CD4-positive, alpha-beta T cell (primary cell): ENCODE measurements around the gene SNRNP25. TPM values are rescaled to one million over a fixed set of nuclear protein-coding genes. Genes with fewer than 3 reads are reported as not detected.

Experiments used
- ATAC-seq: fragments of 200-7000 bp; cut with Tn5 transposase; one replicate; pipeline ENCODE4 v1.10.0; 2022; ENCODE audit warnings: mild to moderate bottlenecking; ENCODE audit not compliant: poor library complexity
- CTCF ChIA-PET: fragments of 350-600 bp; sonication (Branson Sonifier 250); formaldehyde crosslinking; loops from one replicate; lab custom pipeline; 2021; ENCODE audit warnings: antibody characterized with exemption, inconsistent platforms; lab: Charles Lee
- POLR2A ChIA-PET: fragments of 350-600 bp; sonication (Branson Sonifier 250); formaldehyde crosslinking; loops from one replicate; lab custom pipeline; 2021; ENCODE audit warnings: antibody characterized with exemption, inconsistent platforms; lab: Charles Lee
- DNase-seq, 14 experiments: peaks; one replicate each; pipeline ENCODE4 v3.0.0-alpha.2; 2013 to 2020; ENCODE audit warnings: mixed read lengths in 2 of 14
- H3K27ac ChIP-seq, 2 donors: one replicate each; pipeline versions ENCODE4 v1.5.1 to v1.7.0; 2013; ENCODE audit warnings: low read length in 2 of 2, low read depth in 1 of 2, mild to moderate bottlenecking in 1 of 2
- H3K27me3 ChIP-seq, 2 experiments: 1 replicate in 1 of 2; 2 replicates in 1 of 2; pipeline versions ENCODE4 v1.6.1 to v1.7.0; 2013; ENCODE audit warnings: low read length in 2 of 2, control low read depth in 1 of 2, mild to moderate bottlenecking in 1 of 2, moderate library complexity in 1 of 2; ENCODE audit not compliant: insufficient read depth in 2 of 2, control insufficient read depth in 1 of 2
- H3K36me3 ChIP-seq: one replicate; pipeline ENCODE4 v1.6.1; 2013; ENCODE audit warnings: low read length, control low read depth; ENCODE audit not compliant: insufficient read depth
- H3K4me1 ChIP-seq: one replicate; pipeline ENCODE4 v1.6.1; 2013; ENCODE audit warnings: low read length, control low read depth; ENCODE audit not compliant: insufficient read depth
- H3K4me3 ChIP-seq: one replicate; pipeline ENCODE4 v1.5.1; 2013; ENCODE audit warnings: mild to moderate bottlenecking, low read length, moderate library complexity
- H3K9me3 ChIP-seq, 2 experiments: 1 replicate in 1 of 2; 2 replicates in 1 of 2; pipeline versions ENCODE4 v1.6.1 to v1.7.0; 2013; ENCODE audit warnings: low read length in 2 of 2, mild to moderate bottlenecking in 2 of 2, control low read depth in 1 of 2, moderate library complexity in 1 of 2; ENCODE audit not compliant: control insufficient read depth in 1 of 2, insufficient read depth in 1 of 2
- H3K27ac Mint-ChIP-seq: one replicate; pipeline ENCODE4 v1.8.0; 2020; ENCODE audit warnings: mixed read lengths
- H3K27me3 Mint-ChIP-seq: one replicate; pipeline ENCODE4 v1.8.0; 2021; ENCODE audit warnings: mixed read lengths
- H3K36me3 Mint-ChIP-seq: one replicate; pipeline ENCODE4 v1.8.0; 2021; ENCODE audit warnings: low read depth, mixed read lengths
- H3K4me1 Mint-ChIP-seq: one replicate; pipeline ENCODE4 v1.8.0; 2021; ENCODE audit warnings: low read depth, mixed read lengths
- H3K4me3 Mint-ChIP-seq: one replicate; pipeline ENCODE4 v1.8.0; 2020; ENCODE audit warnings: mild to moderate bottlenecking, mixed read lengths
- H3K9me3 Mint-ChIP-seq: one replicate; pipeline ENCODE4 v1.8.0; 2020; ENCODE audit warnings: mixed read lengths
- intact Hi-C, 2 experiments: fragments of 100-400 bp; cut with DNase I in 1 of 2; cut with micrococcal nuclease in 1 of 2; formaldehyde crosslinking; loops; one replicate each; pipeline versions ENCODE4 v1.15.1 to v1.9.0; 2023 to 2025; cut with DNase I, micrococcal nuclease
- total RNA-seq, 174 experiments: library from RNA in 2 of 174; stranded (reverse) in 2 of 174; gene quantifications; one replicate each; pipeline ENCODE4 v1.2.3 and lab custom pipeline; 2021 to 2026
- TF ChIP-seq, protein P1 (sequence below): fragments of 200-600 bp; IDR thresholded peaks from one replicate; pipeline ENCODE4 v1.8.0; 2022; ENCODE audit warnings: antibody characterized with exemption, mild to moderate bottlenecking

SNRNP25 gene
- total RNA-seq, 2 experiments from 2014 or later: 4.8 to 5.1 TPM

DNA sequence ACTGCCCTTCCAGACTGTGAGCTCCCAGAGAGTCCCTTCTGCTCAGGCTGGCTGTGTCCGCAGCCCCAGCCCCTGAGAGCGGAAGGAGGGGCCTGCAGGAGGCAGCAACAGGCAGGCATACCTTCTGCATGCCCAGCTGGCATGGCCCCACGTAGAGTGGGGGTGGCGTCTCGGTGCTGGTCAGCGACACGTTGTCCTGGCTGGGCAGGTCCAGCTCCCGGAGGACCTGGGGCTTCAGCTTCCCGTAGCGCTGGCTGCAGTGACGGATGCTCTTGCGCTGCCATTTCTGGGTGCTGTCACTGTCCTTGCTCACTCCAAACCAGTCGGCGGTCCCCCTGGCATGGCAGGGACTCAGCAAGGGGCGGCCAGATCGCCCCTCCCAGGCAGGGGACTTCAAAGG lies 9.8 kb downstream of the SNRNP25 start:
- Histone ChIP-seq H3K9me3 (no peaks in the 10 kb centered on the region), H3K27me3 (peaks cover 0 to 5% of the 10 kb centered on the region in 2 experiments), H3K4me1 (peaks cover 6% of the 10 kb centered on the region), H3K36me3 (no peaks in the 10 kb centered on the region), H3K4me3 (no peak overlapping the region), H3K27ac (no peak overlapping the region)
- POLR2A ChIA-PET: no interaction called here
- H3K4me1 Mint-ChIP-seq: no peaks in the 10 kb centered on the region
- no peak overlapping the region for H3K27ac Mint-ChIP-seq
- TF ChIP-seq, protein P1, sequence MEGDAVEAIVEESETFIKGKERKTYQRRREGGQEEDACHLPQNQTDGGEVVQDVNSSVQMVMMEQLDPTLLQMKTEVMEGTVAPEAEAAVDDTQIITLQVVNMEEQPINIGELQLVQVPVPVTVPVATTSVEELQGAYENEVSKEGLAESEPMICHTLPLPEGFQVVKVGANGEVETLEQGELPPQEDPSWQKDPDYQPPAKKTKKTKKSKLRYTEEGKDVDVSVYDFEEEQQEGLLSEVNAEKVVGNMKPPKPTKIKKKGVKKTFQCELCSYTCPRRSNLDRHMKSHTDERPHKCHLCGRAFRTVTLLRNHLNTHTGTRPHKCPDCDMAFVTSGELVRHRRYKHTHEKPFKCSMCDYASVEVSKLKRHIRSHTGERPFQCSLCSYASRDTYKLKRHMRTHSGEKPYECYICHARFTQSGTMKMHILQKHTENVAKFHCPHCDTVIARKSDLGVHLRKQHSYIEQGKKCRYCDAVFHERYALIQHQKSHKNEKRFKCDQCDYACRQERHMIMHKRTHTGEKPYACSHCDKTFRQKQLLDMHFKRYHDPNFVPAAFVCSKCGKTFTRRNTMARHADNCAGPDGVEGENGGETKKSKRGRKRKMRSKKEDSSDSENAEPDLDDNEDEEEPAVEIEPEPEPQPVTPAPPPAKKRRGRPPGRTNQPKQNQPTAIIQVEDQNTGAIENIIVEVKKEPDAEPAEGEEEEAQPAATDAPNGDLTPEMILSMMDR: no peak
- ATAC-seq (no peak), DNase-seq (no peak)
- no peaks in the 10 kb centered on the region for H3K36me3 Mint-ChIP-seq
- H3K4me3 Mint-ChIP-seq: no peak overlapping the region
- H3K27me3 Mint-ChIP-seq: peaks cover 13% of the 10 kb centered on the region
- intact Hi-C loops: no loop called here
- H3K9me3 Mint-ChIP-seq: no peaks in the 10 kb centered on the region
- CTCF ChIA-PET: interaction anchor here (6.3 kb wide), 1 partner anchor 33 kb away, joined by 105 read pairs; no protein-coding TSS in a partner anchor

DNA sequence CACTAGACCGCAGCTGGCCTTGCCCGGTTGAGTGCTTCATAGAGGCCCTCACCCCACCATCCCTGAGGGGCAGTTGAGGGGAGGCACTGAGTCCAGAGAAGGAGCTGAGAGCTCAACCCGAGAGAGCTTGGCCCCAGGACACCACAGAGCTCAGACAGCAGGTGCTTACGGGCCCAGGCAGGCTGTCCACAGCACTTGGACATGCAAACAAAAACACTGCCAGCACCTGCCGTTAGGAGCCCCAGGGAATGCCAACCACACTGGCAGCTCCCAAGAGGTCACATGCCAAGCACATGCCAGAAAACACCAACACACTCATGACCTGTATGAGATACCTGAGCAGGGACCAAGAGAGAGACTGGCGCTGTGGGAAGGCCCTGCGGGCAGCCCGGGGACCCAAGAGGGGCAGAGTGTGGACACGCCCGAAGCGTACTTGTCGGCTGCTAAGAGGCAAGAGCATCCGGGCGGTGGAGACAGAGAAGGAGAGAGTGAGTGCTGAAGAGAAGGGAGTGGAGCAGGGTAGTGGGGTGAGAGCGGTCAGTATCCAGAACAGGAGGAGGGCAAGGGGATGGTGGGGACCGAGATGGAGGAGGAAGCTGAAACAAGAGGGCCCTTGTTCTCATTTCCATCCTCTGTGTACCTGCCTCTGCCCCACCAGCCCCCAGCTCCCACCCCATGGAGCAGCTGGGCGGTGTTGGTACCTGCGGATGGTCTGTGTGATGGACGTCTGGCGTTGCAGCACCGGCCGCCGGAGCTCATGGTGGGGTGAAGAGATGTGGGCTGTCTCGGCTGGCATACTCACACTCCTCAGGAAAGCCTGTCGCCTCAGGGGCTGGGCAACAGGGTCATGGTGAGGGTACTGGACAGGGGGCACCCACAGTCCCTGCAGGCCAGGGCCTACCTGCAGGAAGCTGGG lies 10.6 kb downstream of the SNRNP25 start:
- Histone ChIP-seq H3K27ac (no peak overlapping the region), H3K27me3 (peaks cover 0 to 5% of the 10 kb centered on the region in 2 experiments), H3K9me3 (no peaks in the 10 kb centered on the region), H3K36me3 (no peaks in the 10 kb centered on the region), H3K4me3 (no peak overlapping the region), H3K4me1 (peaks cover 6% of the 10 kb centered on the region)
- TF ChIP-seq, protein P1: no peak
- Mint-ChIP-seq H3K9me3 (no peaks in the 10 kb centered on the region), H3K4me3 (no peak overlapping the region), H3K27me3 (peaks cover 19% of the 10 kb centered on the region), H3K36me3 (no peaks in the 10 kb centered on the region), H3K27ac (no peak overlapping the region), H3K4me1 (no peaks in the 10 kb centered on the region)
- DNase-seq: no peak
- ATAC-seq: no peak
- intact Hi-C loops: no loop called here
- POLR2A ChIA-PET: no interaction called here
- CTCF ChIA-PET: interaction anchor here (2.3 to 6.3 kb wide), 2 partner anchors 32 to 117 kb away, joined by 16 to 105 read pairs; partner anchors contain the start of gene HBQ1

DNA sequence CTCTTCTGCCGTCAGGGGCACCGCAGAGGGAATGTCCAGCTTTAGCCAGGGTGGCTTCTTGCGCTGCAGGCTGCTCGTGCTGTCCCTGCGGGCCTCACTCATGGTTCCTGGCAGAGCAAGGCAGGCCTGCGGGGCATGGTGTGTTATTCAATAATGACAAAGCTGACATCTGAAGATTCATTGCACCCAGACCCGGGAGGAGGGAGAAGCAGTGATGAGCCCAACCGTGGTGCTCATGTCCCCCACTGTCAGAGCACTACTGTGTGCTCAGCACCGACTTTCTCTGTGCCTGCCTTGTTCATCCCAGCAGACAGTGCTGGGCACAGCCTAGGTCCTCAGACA lies 11.3 kb downstream of the SNRNP25 start:
- ATAC-seq (no peak), DNase-seq (no peak)
- H3K9me3 Mint-ChIP-seq: no peaks in the 10 kb centered on the region
- H3K4me3 Mint-ChIP-seq: no peak overlapping the region
- Histone ChIP-seq H3K36me3 (no peaks in the 10 kb centered on the region), H3K27ac (no peak overlapping the region), H3K27me3 (peaks cover 3 to 5% of the 10 kb centered on the region in 2 experiments), H3K9me3 (no peaks in the 10 kb centered on the region), H3K4me1 (peaks cover 6% of the 10 kb centered on the region), H3K4me3 (no peak overlapping the region)
- TF ChIP-seq, protein P1: no peak
- ChIA-PET POLR2A (no interaction called here), CTCF (interaction anchor here (1.5 to 6.3 kb wide), 4 partner anchors 10 to 116 kb away, joined by 11 to 105 read pairs (median 16); partner anchors contain the start of gene HBQ1)
- H3K27me3 Mint-ChIP-seq: peaks cover 25% of the 10 kb centered on the region
- no peaks in the 10 kb centered on the region for H3K4me1 Mint-ChIP-seq
- no peak overlapping the region for H3K27ac Mint-ChIP-seq
- intact Hi-C loops: loop anchor here (1.0 kb wide), 2 partner anchors 32 to 116 kb away; no protein-coding TSS in a partner anchor
- H3K36me3 Mint-ChIP-seq: no peaks in the 10 kb centered on the region
